Activated naive CD4-positive, alpha-beta T cell (primary cell): ENCODE results near the gene FREY1.

Experiments used
- DNase-seq, 4 experiments: peaks; one replicate each; lab custom pipeline; 2025; lab: John Stamatoyannopoulos, UW

FREY1 gene

DNA sequence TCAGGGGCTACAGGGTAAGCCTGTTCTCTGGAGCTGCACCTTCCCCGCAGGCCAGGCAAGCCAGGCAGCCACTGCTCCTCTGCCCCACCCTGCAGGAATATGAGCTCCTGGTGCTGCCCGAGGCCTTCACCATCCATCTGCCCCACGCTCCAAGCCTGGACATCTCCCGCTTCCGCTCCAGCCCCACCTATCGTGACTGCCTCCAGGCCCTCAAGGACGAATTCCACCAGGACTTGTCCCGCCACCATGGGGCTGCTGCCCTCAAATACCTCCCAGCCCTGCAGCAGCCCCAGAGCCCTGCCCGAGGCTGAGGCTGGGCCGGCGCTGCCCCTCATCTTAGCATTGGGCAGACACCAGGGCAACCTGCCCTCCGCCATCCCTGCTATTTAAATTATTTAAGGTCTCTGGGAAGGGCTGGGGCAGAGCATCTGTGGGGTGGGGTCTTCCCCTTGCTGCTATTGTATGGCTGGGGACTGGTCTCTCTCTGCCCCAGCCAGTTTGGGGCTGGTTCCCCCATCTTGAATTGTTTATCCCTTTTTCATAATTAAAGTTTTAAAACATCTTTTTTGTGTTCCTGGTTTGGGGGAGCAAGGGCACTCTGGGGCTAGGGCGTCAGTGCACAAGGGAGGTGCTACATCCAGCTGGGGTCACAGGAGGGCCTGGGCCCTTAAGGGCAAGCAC is 21.6 kb upstream of the FREY1 start:
- DNase-seq, result no peak

DNA sequence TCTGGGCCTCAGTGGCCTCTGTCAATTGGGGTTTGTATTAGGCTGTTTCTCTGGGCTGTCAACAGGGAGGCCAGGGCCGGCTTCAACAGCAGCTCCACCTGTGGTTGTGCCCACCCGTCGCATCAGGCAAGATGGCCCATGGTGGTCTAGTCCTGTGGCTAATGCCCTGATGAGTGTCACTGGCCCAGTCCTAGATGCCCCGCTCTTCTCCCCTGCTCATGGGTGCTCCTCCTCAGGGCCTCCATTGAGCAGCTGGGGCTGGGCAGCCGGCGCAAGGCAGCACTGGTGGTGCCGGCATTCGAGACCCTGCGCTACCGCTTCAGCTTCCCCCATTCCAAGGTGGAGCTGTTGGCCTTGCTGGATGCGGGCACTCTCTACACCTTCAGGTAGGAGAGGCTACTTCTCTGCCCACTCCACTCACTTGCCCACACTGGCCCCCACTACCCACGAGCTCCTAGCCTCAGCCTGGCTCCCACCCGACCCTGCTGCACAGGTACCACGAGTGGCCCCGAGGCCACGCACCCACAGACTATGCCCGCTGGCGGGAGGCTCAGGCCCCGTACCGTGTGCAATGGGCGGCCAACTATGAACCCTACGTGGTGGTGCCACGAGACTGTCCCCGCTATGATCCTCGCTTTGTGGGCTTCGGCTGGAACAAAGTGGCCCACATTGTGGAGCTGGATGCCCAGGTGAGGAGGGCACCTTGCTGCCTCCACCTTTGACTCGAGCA is 20.8 kb upstream of the FREY1 start:
- DNase-seq, result no peak

- no peak for DNase-seq
These were observed 20.2 kb upstream of the FREY1 start for GRCh38 chr11:45927332-45927683.

DNA sequence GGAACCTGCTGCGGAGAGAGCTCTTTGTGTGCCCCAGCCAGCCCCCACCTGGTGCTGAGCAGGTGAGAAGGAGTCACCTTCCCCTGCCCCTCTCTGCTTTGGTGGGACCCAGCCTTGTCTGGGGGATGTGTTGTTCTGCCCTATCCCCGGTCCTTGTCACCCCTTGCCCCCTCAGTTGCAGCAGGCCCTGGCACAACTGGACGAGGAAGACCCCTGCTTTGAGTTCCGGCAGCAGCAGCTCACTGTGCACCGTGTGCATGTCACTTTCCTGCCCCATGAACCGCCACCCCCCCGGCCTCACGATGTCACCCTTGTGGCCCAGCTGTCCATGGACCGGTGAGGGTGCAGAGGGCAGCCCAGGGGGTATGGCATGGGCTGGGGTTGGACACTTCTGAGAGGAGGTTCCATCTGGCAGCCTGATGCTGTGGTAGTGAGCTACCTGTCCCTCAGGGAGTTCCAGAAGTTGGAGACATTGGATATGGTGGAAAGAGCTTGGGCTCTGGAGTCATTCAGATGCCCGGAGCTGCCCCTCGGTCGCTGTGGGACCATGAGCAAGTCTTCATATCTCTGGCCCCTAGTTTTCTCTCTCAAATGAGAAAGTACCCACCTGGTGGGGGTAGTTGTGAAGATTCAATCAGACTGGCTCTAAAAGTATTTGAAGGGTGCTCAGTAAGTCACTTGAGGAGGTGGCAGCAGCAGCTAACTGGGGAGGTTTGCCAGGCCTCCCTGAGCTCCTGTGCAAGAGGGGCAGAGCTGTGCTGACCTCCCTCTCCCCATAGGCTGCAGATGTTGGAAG is 19.7 kb upstream of the FREY1 start:
- DNase-seq, result no peak

DNA sequence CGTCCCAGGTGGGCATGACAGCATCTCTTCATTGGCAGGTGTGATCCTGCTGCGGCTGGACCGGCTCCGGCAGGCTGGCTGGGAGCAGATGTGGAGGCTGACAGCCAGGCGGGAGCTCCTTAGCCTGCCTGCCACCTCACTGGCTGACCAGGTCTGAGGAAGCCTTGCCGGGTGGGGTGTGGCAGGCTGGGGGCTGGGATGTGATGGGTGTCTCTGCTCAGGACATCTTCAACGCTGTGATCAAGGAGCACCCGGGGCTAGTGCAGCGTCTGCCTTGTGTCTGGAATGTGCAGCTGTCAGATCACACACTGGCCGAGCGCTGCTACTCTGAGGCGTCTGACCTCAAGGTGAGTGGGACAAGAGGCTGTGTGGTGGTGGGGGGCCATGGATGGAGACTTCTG is 18.9 kb upstream of the FREY1 start:
- no peak for DNase-seq

- no peak for DNase-seq
These were observed 18.5 kb upstream of the FREY1 start for GRCh38 chr11:45925550-45925949.

GRCh38 chr11:45924927-45925326 is 17.9 kb upstream of the FREY1 start:
- no peak for DNase-seq

- no peak for DNase-seq
These were observed 17.2 kb upstream of the FREY1 start for GRCh38 chr11:45924036-45924915.

GRCh38 chr11:45922425-45923082 is 15.5 kb upstream of the FREY1 start, which contains the start of gene LARGE2:
Gene LARGE2 (plus strand): TSS chr11:45922656. CDS start chr11:45922883, 227 bp downstream.
- peak in 1 of 4 experiments; percentile 29 for DNase-seq

GRCh38 chr11:45921561-45922424 is 14.7 kb upstream of the FREY1 start:
- DNase-seq, result no peak

- DNase-seq, result no peak
These were observed 13.7 kb upstream of the FREY1 start for GRCh38 chr11:45920531-45921477.

GRCh38 chr11:45919806-45920530 is 12.9 kb upstream of the FREY1 start:
- no peak for DNase-seq

DNA sequence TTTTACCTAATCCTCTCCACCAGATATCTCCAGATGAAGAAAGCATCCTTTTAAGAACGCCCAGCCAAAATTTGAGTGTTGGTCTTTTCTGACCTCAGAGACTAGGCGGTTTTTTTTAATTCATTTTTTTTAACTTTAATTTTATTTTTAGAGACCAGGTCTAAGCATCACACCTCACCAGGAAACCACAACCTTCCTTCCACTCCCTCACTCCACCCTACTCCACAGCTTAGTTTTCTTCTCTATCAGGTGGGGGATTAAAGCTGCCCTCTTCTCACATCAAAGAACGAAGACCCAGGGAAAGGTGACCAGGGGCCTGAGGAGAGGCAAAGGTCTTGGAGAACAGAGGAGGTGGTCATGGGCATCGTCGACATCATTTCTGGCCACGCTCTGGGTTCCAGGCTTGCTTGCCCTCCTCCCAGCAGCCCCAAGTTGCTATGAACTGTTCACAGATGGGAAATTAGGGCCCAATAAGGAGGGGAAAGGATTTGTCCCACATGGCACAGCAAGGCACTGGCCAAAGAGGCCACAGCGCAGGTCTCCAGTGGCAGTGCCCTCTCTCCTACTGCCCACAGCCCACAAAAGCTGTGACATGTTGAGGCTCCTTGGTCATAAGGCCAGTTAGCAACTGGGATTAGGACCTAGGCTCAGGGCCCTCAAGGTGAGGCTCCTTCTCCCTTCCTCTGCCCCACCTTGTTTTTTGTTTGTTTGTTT is 12.0 kb upstream of the FREY1 start:
- DNase-seq, result no peak

DNA sequence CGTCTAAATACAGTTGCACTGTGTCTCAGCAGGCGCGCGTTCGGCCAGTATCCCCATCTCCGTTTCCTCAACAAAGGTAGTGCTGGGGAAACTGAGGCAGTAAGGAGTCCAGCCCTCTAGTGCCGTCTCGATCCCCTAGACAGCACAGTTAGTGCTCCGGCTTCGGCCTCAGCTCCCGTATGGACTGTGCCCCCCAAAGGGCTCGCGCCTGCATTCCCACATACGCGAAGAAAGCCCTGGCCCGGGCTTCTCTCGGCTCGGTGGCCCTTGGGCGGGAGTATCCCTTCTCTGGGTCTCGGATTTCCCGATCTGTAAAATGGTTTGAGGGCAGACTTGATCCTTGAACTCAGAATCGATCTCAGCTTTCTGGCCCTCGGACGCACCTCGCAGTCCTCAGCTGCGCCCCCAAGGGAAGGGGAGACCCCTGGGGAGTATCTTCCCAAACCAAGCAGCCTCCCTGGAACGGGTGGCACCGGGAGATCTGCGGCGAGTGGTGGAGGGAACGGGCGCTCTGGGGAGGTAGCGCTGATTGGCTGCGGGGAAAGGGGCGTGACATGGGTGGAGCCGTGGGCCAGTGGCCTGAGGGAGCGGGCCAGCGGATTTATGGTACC is 11.4 kb upstream of the FREY1 start:
- DNase-seq, result peak in 1 of 4 experiments; percentile 24

DNA sequence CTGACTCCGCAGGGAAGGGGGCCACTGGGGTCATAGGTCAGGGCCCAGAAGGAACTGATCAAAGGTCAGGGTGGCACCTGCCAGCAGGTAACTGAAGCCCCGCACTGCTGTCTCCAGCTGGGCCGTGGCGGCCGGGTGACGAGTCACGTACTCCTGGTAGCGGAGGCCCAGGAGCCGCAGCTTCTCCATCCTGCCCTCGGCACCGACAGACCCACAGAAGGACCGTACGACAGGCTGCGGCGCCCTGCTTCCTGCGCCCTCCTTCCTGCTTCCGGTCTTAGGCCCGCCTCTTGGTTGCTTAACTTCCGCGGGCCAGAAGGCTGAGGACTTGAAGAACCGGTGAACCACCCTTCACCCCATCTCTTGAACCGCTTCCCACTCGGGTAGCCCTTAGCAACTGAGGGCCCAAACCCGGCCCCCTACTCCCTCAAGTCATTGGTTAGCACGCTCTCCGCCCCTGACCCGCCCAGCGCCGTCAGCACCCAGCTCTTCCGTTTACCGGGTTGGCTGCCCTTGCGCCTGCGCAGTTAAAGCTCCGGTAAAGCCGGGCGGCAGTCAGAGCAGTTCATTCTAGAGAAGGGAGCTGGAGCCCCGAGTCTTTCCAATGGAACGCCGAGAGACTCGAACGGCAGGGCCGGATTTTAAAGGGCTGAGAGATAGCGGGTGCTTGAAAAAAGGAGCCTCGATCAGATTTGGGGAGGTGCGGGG is 10.7 kb upstream of the FREY1 start, which contains the start of gene PEX16:
Gene PEX16, minus strand, starts transcription at position 255 of the 708 bp plus-strand sequence. Its CDS starts 66 bp downstream, at position 189.
- peak; percentile 78 to 93 (median 88) for DNase-seq

DNA sequence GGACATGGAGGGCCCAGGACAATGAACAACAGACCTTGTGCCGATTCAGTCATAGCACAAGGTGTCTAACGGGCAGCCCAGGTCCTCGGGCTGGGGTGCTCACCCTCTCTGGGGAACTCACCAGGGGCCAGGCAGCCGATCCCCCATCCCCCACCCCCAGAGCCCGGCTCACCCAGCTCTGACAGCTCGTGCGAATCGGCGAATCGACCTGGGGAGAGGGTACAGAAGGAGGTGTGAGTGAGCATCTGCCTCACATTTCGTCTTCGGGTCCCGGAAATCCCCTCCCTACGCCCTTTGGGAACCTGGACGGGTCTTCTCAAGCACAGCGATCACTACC is 10.2 kb upstream of the FREY1 start:
- DNase-seq, result no peak

DNA sequence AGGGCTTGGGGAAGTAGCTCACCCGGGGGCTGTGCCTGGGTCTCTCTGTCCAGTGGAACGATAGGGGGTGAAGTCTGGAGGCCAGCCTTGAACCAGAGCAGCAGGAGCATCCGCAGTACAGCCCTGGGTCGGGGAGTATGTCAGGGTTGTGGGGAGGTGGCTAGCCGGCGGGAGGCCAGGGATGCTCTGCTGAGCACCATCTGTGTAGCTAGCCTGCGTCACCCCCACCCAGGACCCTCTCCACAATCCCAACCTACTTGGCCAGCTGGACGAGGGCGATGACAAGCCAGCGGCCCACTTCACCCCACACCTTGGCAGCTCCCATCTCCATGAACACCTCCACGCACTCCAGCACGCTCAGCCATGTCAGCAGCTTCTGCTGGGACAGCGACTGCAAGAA is 8.4 kb upstream of the FREY1 start:
- DNase-seq, result no peak
